Esophagus muscularis mucosa (tissue), 3 donors: ENCODE measurements around the gene PAF1.
A peak's percentile ranks its signal among the peaks of the same experiment; 100 is the strongest.

Experiments used
- CTCF ChIP-seq, 3 experiments: fragments of 200-600 bp in 2 of 3; fragments of 450-650 bp in 1 of 3; sonication (generic) in 2 of 3; IDR thresholded peaks; one replicate each; pipeline ENCODE4 v1.5.1; 2017 to 2019; ENCODE audit warnings: antibody characterized with exemption in 3 of 3, mild to moderate bottlenecking in 2 of 3, moderate library complexity in 1 of 3
- POLR2AphosphoS5 ChIP-seq, 2 donors: sonication (generic); formaldehyde crosslinking; IDR thresholded peaks; one replicate each; pipeline ENCODE4 v1.6.1; 2017; ENCODE audit warnings: antibody characterized with exemption in 2 of 2

- TF ChIP-seq CTCF (IDR thresholded peaks at IDR 0.05) (no peak), POLR2AphosphoS5 (IDR thresholded peaks at IDR 0.05) (peak in 1 of 2 donors; percentile 71)
These were observed 16.9 kb upstream of the PAF1 start for GRCh38 chr19:39407660-39408391.
